MM.1S (cell line): ENCODE data around the gene YWHAH.

Source experiments
- DNase-seq: peaks from one replicate; pipeline ENCODE4 v3.0.0-alpha.2; 2015
- H2AFZ ChIP-seq: fragments of 300-600 bp; sonication (generic); 2 replicates; pipeline ENCODE4 v1.6.0; 2016; ENCODE audit warnings: antibody characterized with exemption, low read length
- H3F3A ChIP-seq: fragments of 300-600 bp; sonication (generic); 2 replicates; pipeline ENCODE4 v1.6.1; 2016; ENCODE audit warnings: mild to moderate bottlenecking, antibody characterized with exemption, low read length, moderate library complexity, mixed read lengths; ENCODE audit not compliant: insufficient read depth
- H3K27ac ChIP-seq: fragments of 300-600 bp; sonication (generic); 2 replicates; pipeline ENCODE4 v1.5.1; 2016; ENCODE audit warnings: mild to moderate bottlenecking, low read length
- H3K27me3 ChIP-seq: fragments of 300-600 bp; sonication (generic); replicated peaks from 2 replicates; pipeline ENCODE4 v1.6.0; 2016; ENCODE audit warnings: low read length; ENCODE audit not compliant: insufficient read depth
- H3K36me3 ChIP-seq: fragments of 300-600 bp; sonication (generic); replicated peaks from 2 replicates; pipeline ENCODE4 v1.6.1; 2016; ENCODE audit warnings: mild to moderate bottlenecking, low read length, mixed read lengths; ENCODE audit not compliant: insufficient read depth
- H3K4me1 ChIP-seq: fragments of 300-600 bp; sonication (generic); 2 replicates; pipeline ENCODE4 v1.6.1; 2016; ENCODE audit warnings: low read length, mixed read lengths
- H3K4me2 ChIP-seq: fragments of 300-600 bp; sonication (generic); 2 replicates; pipeline ENCODE4 v1.6.0; 2016; ENCODE audit warnings: low read depth, low read length
- H3K4me3 ChIP-seq: fragments of 300-600 bp; sonication (generic); 2 replicates; pipeline ENCODE4 v1.5.1; 2016; ENCODE audit warnings: low read length, mixed read lengths
- H3K79me2 ChIP-seq: fragments of 300-600 bp; sonication (generic); 2 replicates; pipeline ENCODE4 v1.6.1; 2016; ENCODE audit warnings: mixed run types, low read length, mixed read lengths
- H3K9ac ChIP-seq: fragments of 300-600 bp; sonication (generic); 2 replicates; pipeline ENCODE4 v1.6.1; 2016; ENCODE audit warnings: low read length, mixed read lengths
- H3K9me2 ChIP-seq: fragments of 300-600 bp; sonication (generic); replicated peaks from 2 replicates; pipeline ENCODE4 v1.6.1; 2016; ENCODE audit warnings: mild to moderate bottlenecking, low read length, mixed read lengths; ENCODE audit not compliant: insufficient read depth
- H3K9me3 ChIP-seq: fragments of 300-600 bp; sonication (generic); replicated peaks from 2 replicates; pipeline ENCODE4 v1.6.1; 2016; ENCODE audit warnings: mild to moderate bottlenecking, low read length, mixed read lengths; ENCODE audit not compliant: insufficient read depth
- H4K20me1 ChIP-seq: fragments of 300-600 bp; sonication (generic); 2 replicates; pipeline ENCODE4 v1.6.1; 2016; ENCODE audit warnings: mild to moderate bottlenecking, low read length, moderate library complexity, mixed read lengths; ENCODE audit not compliant: insufficient read depth
- EZH2 ChIP-seq: fragments of 300-600 bp; sonication (generic); optimal IDR thresholded peaks from 2 replicates; pipeline ENCODE3; 2017; ENCODE audit warnings: low read depth, mild to moderate bottlenecking, antibody characterized with exemption, low read length, mixed read lengths
- EZH2phosphoT487 ChIP-seq: fragments of 300-600 bp; sonication (generic); IDR thresholded peaks from 2 replicates; pipeline ENCODE4 v1.6.1; 2018; ENCODE audit warnings: antibody characterized with exemption, low read length
- TF ChIP-seq, protein P1 (sequence below): fragments of 300-600 bp; sonication (generic); IDR thresholded peaks from 2 replicates; pipeline ENCODE4 v1.5.1; 2016; ENCODE audit warnings: antibody characterized with exemption, low read length, mixed read lengths

Gene YWHAH

GRCh38 chr22:31942091-31942490, 2.2 kb upstream of the YWHAH start:
- Histone ChIP-seq H3K4me1 (peaks cover 14% of the 10 kb centered on the region), H3K9me3 (no peaks in the 10 kb centered on the region), H3K79me2 (peaks cover 24% of the 10 kb centered on the region), H3K27ac (no peak overlapping the region), H3K4me2 (no peak overlapping the region), H3K9me2 (no peaks in the 10 kb centered on the region), H2AFZ (no peak overlapping the region), H3K9ac (no peak overlapping the region), H3K4me3 (no peak overlapping the region), H3F3A (peaks cover 9% of the 10 kb centered on the region), H3K36me3 (no peaks in the 10 kb centered on the region), H3K27me3 (no peaks in the 10 kb centered on the region), H4K20me1 (peaks cover 4% of the 10 kb centered on the region; the same call in 1 of the 2 replicates)
- no peak for DNase-seq
- TF ChIP-seq EZH2phosphoT487 (no peak), EZH2 (no peak)
- TF ChIP-seq, protein P1, sequence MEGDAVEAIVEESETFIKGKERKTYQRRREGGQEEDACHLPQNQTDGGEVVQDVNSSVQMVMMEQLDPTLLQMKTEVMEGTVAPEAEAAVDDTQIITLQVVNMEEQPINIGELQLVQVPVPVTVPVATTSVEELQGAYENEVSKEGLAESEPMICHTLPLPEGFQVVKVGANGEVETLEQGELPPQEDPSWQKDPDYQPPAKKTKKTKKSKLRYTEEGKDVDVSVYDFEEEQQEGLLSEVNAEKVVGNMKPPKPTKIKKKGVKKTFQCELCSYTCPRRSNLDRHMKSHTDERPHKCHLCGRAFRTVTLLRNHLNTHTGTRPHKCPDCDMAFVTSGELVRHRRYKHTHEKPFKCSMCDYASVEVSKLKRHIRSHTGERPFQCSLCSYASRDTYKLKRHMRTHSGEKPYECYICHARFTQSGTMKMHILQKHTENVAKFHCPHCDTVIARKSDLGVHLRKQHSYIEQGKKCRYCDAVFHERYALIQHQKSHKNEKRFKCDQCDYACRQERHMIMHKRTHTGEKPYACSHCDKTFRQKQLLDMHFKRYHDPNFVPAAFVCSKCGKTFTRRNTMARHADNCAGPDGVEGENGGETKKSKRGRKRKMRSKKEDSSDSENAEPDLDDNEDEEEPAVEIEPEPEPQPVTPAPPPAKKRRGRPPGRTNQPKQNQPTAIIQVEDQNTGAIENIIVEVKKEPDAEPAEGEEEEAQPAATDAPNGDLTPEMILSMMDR: no peak

DNA sequence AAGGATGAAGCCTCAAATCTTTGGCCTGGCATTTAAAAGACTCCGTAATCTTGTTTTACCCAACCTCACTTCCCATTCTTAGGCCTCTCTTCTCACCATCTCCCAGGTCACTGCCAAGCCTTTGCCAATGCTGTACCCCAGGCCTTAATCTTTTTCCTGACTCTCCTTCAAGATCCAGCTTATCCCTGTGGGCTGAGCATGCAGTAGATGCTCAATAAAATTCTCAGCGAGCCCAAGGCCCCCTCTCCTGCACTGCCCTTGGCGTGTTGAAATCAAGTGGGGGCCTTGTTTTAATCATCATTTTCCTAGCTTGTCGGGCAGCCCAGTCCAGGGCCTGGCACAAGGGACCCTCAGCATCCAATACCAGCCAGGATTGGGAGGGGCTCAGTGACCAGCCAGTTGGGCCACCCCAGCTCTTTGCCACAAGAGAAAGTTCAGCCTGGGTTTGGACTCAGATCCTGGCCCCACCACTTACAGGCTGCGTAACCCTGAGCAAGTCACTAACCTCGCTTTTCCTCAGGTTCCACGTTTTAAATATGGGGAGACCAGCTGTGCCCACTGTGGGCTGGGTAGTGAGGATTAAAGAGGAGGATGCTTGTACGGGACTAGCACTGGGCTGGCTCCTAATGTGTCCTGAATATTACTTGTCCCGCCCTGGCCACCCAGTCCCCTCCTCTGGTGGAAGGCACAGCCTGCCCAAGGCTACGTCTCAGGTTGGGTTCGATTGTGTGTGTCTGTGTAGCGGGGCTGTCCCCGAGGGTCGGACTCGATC, 943 bp upstream of the YWHAH start:
- H3K4me3 ChIP-seq: peak overlapping the region; percentile 67
- H3K9ac ChIP-seq: peak overlapping the region; percentile 84
- no peaks in the 10 kb centered on the region for H3K9me2 ChIP-seq
- H3F3A ChIP-seq: peaks cover 9% of the 10 kb centered on the region
- H2AFZ ChIP-seq: peak overlapping the region; percentile 86
- no peak for DNase-seq
- H3K4me1 ChIP-seq: peaks cover 14% of the 10 kb centered on the region
- H3K27ac ChIP-seq: peak overlapping the region; percentile 74
- H3K36me3 ChIP-seq: peaks cover 5% of the 10 kb centered on the region; the same call in 1 of the 2 replicates
- TF ChIP-seq EZH2phosphoT487: no peak
- no peak for TF ChIP-seq EZH2
- TF ChIP-seq, protein P1: no peak
- H3K27me3 ChIP-seq: no peaks in the 10 kb centered on the region
- H3K9me3 ChIP-seq: no peaks in the 10 kb centered on the region
- H3K4me2 ChIP-seq: peak overlapping the region; percentile 95
- H4K20me1 ChIP-seq: peaks cover 7% of the 10 kb centered on the region
- H3K79me2 ChIP-seq: peaks cover 37% of the 10 kb centered on the region

GRCh38 chr22:31944700-31945442, 536 bp downstream of the YWHAH start:
- Histone ChIP-seq H3K27ac (peak overlapping the region; percentile 56), H3K4me3 (peak overlapping the region; percentile 82), H3K4me1 (peaks cover 14% of the 10 kb centered on the region), H3F3A (peaks cover 9% of the 10 kb centered on the region), H3K27me3 (no peaks in the 10 kb centered on the region), H4K20me1 (peaks cover 7% of the 10 kb centered on the region), H3K4me2 (peak overlapping the region; percentile 65), H3K79me2 (peaks cover 51% of the 10 kb centered on the region), H3K9me2 (no peaks in the 10 kb centered on the region), H3K36me3 (peaks cover 5% of the 10 kb centered on the region; the same call in 1 of the 2 replicates), H3K9me3 (no peaks in the 10 kb centered on the region), H2AFZ (peak overlapping the region; percentile 46), H3K9ac (peak overlapping the region; percentile 85)
- peak; percentile 30 for DNase-seq
- TF ChIP-seq, protein P1: no peak
- TF ChIP-seq EZH2 (no peak), EZH2phosphoT487 (no peak)
